GM21367 (cell line): ENCODE results near the gene SLC1A5.

Experiments
- ATAC-seq: cut with Tn5 transposase; IDR thresholded peaks from one replicate; pipeline ENCODE4 v1.9.1; 2021; ENCODE audit not compliant: unreplicated experiment

Gene SLC1A5

GRCh38 chr19:46745030-46745429, 43.4 kb downstream of the SLC1A5 start:
- ATAC-seq: no peak

- ATAC-seq: no peak
Measured at GRCh38 chr19:46744005-46744691, 44.2 kb downstream of the SLC1A5 start.

DNA sequence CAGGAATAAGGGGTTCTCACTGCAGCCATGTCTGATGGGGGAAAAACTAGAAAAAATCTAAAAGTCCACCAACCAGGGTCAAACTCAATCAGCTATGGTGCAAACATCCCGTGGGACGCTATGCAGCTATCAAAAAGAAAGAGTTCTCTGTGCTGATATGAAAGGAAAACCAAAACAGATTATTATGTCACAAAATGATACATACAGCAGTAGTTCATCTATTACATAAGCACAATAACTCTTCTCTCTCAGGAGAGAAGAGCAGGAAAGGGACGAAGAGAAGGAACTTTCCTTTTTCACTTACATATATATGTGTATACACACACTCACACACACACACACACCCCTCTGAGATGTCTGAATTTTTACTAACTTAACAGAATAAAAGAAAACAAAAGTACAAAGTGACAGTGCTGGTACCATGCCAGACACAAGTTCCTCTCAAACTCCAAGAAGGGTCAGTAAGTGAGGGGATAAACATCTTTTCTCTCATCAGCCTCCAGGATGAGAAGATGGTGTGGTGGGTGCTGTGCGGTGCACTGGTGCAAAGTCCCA, 45.4 kb downstream of the SLC1A5 start:
- ATAC-seq: no peak

DNA sequence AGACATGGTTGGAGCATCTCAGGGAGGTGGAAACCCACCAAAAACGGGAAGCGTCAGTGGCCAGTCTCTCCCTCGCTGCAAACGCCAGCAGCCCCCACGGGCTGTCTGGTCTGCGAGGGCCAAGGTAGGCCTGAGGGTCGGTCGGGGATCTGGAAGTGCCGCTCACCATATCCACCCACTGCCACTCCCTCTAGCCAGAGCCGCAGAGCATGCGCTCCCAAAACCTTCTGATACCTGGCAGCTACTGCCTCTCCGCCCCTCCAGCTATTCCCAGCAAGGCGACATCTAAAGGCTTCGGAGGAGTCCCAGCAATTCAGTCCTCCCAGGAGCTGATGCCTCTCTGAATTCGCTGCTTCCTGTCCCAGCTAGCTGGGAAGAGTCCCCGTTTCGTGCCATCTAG, 46.9 kb downstream of the SLC1A5 start:
- ATAC-seq: no peak

GRCh38 chr19:46739290-46739771, 49.1 kb downstream of the SLC1A5 start:
- no peak for ATAC-seq

- ATAC-seq: no peak
Measured at GRCh38 chr19:46737761-46738171, 50.6 kb downstream of the SLC1A5 start.

DNA sequence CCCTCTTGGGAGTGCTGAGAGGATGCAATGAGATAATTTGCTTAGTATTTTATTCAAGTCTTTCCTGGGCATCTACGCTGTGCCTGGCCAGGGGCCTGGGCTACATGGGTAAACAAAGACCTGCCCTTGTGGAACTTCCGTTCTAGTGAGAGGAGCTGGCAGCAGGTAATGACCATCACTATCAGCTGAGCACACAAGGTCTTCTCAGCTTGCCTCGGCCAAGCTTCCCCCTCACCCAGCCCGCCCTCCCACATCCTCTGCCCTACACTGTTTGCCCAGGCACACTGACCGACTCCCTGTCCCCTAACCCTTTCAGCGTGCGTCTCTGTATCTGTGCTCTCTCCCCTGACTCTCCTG, 51.1 kb downstream of the SLC1A5 start:
- ATAC-seq: no peak

DNA sequence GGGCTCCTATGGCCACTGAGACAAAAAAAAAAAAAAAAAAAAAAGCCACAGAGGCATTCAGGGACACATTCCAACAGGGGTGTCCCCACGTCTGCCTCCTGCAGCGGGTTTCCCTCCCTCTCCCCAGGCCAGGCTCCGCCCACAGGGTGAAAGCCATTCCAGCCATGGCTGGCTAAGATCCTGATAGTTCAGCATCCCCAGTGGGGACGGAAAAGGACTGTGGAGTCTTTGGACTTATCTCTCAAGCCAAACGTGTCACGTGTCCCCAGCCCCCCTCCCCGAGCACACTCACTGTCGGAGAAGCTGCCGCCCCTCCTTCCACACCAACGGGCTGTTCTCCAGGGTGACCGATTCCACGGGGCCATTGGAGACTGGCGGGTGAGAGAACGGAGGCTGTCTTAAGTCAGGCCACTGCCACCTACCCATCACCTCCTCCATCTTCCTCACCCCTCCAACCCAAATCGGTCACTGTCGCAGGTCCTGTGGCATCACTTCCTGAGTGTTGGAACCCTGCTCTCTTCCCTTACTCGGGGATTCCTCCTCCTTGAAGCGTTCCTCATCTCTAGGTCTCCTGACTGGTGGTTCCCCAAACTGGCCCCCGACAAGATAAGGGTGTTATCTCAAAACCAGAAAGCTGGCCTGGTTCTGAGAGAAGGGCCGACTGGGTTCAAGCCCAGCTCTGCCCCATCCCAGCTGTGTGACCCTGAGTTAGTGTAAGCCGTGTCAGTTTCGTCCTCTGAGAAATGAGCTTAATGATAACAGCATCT, 51.7 kb downstream of the SLC1A5 start:
- ATAC-seq: no peak

- ATAC-seq: no peak
Measured at GRCh38 chr19:46733690-46734292, 54.6 kb downstream of the SLC1A5 start.

GRCh38 chr19:46732966-46733689, 55.3 kb downstream of the SLC1A5 start:
- ATAC-seq: no peak

DNA sequence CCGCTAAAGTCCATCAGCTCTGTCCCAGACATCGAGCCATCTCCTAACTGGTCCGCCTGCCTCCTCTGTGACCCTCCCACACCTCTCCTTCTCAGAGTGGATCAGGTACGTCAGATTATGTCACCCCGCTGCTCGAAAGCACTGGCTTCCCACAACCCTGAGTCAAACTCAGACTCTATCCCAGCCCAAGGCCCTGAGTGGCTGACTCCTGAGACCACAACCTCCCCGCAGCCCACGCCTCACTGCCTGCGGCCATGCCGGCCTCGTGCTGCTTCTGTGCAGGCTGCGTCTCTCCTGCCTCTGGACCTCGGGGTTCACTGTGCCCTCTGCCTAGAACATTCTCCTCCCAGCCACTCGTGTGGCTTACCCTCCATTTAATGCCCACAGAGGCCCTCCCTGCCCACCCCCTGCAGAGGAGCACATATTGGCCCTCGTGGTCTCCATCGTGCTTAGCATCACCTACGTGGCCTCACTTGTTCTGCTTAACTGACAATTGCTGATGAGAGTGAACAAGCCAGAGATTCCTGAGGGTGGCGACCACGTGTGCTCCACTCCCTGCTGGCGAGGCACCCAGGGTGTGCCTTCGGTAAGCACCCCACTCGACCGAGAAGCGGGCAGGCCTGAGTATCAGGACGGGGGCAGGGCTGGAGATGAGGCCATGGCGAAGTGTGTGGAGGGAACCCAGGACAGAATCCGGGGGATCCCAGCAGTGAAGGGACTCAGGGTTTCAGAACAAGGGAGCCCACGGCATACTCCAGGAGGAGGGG, 56.0 kb downstream of the SLC1A5 start:
- no peak for ATAC-seq

DNA sequence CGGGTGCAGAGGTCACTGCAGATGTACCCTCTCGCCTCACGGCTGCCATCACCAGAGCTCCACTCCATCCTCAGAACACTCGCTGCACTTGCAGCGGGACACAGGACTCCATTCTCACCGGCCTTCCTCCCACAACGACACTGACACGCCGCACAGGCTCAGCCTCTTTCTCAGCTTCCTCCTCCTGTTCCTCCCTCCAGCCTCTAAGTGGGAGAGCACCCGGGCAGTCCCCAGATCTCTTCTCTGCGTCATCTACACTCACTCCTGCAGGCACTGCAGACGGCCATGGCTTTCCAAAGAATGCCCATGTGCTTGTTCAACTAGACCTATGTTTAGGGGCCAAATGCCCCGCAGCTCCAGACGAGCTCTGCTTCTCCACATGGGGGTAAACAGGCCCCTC, 56.8 kb downstream of the SLC1A5 start:
- ATAC-seq: no peak

DNA sequence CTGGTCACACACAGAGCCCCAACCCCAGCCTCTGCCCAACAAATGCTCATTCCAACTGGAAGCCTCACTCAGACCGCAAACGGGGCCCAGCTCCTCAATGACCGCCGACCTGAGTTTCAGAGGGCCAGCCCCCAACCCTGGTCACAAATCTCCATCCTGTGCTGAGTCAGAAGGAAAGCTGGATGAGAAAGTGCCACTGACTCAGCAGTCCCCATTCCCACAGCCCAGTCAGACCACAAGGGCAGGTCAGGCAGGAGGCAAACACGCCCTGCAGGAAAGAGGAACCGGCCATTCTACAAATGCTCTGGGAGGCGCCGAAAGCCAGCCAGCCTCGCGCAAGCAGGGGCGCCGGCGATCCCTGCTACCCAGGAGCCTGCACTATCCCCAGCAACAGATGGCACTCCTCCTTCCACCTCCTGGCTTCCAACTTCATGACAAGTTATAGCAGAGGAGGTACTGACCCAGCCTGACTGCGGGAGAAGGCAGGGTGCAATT, 57.3 kb downstream of the SLC1A5 start:
- no peak for ATAC-seq

DNA sequence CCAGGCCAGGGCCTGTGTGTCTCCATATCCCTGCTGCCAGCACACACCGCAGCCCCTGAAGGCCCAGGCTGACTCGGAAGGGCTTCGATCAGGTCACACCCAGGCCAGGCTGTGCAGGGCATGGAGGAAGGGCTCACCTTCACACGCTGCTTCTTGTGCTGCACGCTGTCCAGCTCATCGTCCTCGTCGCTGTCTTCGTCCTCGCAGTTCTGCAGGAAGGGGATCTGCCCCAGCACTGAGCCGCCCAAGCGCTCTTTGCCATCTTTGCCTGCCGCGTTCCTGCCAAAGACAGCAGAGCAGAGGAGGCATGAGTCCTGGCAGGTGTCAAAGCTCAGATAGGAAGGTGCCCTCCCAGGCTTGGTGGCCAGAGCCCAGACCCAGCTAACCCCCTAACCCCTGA, 57.8 kb downstream of the SLC1A5 start:
- no peak for ATAC-seq

DNA sequence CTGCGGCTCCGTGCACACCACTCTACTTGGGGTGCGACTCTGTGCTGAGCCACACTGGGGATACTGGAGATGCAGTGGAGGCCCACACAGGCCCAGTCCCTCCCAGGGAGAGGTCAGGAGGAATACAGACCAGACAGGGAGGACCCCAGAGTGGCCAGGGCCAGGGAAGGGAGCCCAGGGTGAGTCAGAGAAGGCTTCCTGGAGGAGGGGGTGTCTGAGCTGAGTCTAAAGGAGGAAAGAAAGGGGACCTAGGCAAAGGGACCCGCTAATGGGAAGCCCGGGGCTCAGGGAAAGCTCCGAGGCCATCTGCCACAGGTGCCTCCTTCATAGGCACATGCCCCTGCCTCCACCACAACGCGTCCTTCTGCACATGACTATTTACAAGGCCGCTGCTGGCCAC, 58.2 kb downstream of the SLC1A5 start:
- no peak for ATAC-seq

DNA sequence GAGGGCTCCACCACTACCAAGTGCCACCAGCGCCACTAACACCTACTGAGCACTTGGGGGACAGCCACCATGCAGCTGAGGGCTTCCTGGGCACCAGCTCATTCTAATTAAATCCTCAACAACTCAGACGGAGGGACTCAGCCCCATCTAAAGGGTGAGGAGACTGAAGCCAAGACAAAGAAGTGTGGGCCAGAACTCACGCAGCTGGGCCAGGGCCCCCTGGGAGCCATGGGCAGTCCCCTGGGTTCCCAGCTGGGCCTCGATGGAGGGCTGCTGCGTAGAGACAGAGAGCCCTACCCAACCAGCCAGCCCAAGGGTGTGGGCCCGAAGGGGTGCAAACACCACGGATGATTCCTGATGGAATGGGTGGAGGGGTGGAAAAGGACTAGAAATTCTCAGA, 58.7 kb downstream of the SLC1A5 start:
- no peak for ATAC-seq

DNA sequence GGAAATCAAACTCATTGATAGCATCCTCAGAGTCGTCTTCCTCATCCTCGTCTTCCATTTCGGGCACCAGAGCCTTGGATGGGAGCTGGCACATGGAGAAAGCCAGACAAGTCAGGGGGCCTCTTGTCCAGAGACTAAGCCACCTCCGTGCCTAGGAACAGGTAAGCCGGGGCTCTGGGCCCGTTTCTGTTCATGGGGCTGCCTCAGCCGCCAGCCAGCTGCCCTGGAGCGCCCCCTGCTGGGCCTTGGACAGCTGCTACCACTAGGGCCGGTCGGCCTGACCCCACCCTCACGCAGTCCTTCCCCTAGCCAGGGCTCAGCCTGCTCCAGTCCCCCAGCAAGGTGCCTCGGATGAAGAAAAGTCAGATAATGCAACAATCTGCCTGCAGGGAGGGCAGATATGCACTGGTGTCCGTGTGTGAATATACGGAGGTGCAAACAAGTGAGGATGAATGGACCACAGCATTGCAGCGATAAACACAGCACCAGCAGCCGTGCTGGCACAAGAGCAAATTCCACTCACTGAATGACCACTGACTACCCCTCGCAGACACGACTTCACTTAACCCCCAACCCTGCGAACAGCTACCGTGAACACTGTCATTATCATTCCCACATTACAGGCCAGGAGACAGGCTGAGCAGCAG, 59.6 kb downstream of the SLC1A5 start:
- no peak for ATAC-seq

DNA sequence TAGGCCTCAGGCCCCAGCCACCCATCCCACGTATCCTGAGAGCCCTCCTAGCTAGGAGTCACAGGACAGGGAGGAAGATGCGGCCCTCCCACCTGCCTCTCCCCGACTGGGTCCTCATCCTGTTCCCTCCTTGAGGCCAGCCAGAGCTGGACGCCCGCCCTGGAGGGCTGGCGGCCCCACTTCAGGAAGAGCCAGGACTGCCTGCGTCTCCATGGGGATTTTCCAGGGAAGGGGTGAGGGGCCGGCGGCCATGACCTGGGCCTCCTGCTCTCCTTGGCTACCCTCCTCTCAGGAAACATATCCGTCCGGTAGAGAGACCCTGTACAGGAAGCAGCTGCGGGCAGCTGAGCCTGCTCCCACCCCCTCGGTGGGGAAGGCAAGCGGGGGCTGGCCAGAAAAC, 60.2 kb downstream of the SLC1A5 start:
- no peak for ATAC-seq

- no peak for ATAC-seq
Measured at GRCh38 chr19:46727757-46728156, 60.6 kb downstream of the SLC1A5 start.

DNA sequence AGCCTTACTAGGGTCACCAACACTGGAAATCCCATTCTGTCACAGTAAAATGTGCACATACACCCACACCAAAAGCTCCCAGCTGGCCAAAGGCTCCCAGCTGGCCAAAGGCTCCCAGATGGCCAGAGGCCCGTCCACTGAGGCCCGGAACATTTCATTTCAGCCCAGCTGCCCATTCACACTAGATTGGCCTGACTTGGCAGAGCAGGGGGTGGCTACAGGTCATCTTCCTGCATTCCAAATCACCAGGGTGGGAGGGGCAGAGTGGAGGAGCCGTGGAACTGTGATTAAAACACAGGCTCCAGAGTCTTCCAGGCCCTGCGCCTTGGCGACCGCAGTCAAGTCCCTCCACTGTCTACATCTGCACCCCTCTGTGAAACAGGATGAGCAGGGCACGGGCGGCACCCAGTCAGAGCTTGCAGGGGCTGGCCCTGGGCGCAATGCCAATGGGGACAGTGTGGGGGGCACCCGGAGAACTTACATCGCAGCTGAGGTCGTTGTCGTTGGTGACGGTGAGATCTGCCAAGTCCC, 61.4 kb downstream of the SLC1A5 start:
- no peak for ATAC-seq
